ENCODE results near the gene FGF12.

FGF12 gene

DNA sequence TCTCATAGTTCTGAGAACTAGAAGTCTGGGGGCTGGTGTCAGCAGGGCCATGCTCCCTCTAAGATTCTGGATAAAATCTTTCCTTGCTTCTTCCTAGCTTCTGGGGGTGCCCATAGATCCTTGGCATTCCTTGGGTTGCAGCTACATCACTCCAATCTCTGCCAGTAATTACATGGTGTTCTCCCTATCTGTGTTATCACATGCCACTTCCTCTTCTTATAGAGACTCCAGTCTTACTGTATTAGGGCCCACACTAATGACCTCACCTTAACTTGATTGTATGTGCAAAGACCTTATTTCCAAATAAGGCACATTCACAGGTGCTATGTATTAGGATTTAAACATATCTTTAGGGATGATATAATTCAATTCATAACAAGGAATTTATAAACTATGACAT is 618.5 kb downstream of the FGF12 start:
- no peak for DNase-seq (ENCODE audit: low read depth)

DNA sequence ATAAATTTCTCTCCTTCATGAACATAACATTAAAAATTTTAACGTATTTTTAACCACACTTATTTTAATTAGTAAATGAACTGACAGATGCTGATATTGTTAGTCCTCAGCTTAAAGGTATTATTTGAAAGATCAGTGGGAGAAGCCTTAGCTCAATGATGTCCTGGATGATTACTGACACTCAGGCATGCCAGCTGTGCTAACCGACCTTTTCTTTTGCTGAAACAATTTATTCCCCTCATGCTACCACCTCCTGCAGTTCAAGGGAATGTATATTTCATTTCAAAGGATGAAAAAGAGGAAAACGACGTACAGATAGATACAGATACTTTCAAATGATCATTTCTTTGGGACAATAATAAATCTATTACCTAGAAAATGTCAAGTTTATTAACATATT is 620.8 kb downstream of the FGF12 start:
- no peak for DNase-seq (ENCODE audit: low read depth)

DNA sequence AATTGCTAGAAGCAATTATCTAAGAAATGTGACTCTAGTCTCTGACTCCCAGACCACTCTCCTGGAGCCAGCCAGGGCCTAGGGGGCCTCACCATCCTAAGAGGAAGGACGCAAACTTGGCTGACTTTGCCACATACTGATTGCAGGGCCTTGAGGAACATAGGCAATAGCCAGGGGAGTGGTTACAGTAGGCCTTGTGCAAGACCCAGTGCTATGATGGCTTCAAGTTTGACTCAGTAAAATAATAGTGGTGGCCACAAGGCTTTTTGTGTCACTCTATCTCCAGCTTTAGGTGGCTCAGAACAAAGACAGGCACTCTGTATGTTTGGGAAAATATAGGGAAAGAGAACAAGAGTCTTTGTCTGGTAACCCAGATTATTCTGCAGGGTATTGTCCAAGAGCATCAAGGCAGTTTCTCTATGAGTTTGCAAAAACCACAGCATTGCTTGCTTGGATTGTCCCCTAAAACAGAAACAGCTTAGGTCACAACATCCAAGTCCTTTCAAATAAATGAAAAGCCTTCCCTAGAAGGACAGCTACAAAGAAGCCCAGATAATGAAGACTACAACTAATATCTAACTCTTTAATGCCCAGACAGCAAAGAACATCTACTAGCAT is 634.8 kb downstream of the FGF12 start:
- DNase-seq (ENCODE audit: low read depth), result no peak

DNA sequence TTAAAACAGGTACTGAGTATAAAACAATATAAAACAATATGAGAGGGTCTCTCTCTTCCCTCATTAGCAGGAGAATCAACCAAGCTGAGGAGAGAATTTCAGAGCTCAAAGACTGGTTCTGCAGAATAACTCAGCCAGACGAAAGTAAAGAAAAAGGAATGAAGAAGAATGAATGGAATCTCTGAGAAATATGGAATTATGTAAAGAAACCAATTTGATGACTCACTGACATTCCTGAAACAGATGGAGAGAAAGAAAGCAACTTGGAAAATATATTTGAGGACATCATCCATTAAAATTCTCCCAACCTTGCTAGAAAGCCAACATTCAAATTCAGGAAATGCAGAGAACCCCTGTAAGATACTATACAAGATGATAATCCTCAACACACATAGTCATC is 635.5 kb downstream of the FGF12 start:
- no peak for DNase-seq (ENCODE audit: low read depth)

DNA sequence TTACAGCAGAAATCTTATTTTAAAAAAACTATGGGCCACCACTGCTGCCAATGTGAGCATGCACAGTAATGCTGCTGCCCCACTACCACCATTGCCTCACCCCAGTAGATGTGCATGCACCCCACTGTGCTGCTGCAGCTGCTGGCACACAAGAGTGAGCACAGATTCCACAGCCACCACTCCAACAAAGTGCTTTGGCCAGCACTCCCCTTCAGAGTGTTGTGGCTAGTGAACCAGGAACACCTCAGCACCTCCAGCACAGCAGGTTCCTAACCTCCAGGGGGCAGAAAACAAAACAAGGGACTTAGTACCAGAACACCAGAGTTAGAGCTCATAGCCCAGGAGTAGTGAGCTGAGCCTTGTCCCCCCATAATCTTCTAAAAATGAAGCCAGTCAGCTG is 636.8 kb downstream of the FGF12 start:
- no peak for DNase-seq (ENCODE audit: low read depth)
